GM21360 (cell line): Measurements from ENCODE around the gene RNF17.
"Not testable (repeated sequence)": the region's sequence is repeated elsewhere in the genome, so short reads cannot be mapped to it uniquely, and the experiment has no call there.

Experiments used
- ATAC-seq: cut with Tn5 transposase; IDR thresholded peaks from one replicate; pipeline ENCODE4 v1.9.1; 2021; ENCODE audit warnings: mild to moderate bottlenecking, moderate library complexity; ENCODE audit not compliant: unreplicated experiment

Gene RNF17

DNA sequence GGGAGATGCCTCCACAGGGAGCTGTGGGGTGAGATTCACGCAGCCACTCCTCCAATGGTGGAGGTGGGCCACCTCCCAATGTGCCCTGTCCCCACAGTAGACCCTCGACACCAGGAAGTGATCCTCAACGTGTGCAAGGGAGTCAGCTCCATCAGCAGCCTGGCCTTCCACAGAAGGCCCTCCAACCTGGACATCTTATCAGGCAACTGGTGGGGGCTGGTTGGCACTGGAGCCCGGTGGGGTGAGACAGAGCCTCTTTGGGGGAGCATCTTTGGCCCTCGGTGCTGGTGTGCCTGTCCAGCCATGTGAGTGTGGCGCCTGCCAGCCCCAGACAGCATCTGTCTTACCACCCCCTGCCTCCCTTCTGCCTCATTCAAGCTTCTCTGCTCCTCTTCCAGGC is 19.7 kb upstream of the RNF17 start:
- no peak for ATAC-seq

DNA sequence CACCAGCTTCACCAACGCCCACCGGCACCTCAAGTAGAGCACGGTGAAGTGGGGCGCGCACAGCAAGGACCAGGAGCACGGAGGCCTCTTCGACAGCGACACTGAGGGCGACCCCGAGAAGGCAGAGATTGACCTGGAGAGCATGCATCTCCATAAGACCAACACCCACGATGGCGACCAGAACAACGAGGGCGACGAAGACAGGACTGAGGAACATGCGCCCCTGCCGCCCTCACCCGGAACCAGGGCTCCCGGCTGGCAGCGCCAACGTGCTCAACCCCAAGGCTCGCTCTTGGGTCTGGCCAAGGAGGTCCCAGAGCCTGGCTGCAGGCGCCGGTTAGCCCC is 18.5 kb upstream of the RNF17 start:
- no peak for ATAC-seq

DNA sequence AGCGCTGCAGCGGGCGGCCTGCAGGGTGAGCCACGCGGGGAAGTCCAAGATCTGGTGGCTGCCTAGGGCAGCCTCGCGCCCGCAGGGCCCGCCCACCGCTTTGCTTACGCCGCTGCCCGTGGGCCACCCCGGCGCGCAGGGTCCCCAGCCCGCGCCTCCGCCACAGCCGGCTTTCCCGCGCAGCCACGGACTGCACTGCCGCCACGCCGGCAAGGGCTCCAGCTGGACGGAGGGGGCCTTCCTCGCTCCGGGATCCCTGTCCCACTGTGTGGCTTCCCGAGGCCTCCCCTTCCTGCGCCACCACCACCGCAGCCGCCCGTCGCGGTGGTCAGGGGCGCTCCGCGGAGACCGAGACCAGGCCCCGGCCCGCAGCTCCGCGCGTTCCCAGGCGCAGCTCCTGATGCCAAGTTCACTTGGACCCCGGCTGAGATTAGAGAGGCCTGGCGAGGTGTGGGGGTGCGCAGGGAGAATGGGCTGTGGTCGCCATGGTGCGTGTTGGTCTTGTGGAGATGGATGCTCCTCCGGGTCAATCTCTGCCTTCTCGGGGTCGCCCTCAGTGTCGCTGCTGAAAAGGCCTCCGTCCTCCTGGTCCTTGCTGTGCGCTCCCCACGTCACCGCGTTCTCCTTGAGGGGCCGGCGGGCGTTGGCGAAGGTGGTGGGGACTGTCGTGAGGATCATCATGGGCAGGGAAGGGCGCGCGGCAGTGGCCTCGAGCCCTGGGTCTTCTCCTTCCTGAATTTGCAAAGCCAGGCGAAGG is 17.9 kb upstream of the RNF17 start:
- ATAC-seq, result no peak

DNA sequence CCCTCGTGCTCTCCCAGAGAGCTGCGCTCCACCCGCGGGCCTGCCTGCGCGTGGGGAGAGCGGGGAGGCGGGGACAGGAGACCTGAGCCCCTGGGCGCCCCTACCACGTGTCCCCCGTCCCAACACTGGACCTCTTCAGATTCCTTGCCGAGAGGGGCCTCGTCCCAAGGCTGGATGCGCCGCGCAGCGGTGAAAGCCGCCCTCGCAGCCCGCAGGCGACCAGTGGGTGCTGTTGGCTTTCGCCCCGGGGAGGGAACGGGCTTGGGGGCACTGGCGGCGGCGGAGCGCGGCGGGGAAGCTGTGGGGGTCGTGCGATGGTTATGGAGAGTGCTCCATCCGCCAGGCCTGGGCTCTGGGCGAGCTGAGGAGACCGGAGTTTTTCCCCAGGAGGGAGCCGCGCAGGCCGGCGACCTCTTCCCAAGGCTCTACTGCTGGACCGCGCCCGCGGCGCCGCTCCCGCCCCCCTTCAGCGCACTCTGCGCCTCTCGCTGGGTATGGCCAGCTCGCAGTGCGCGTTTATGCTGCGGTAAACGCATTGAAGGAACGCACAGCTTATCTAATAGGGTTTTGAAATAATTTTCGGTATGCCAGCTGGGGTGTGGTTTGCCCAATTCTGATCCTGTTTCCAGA is 17.2 kb upstream of the RNF17 start:
- ATAC-seq, result no peak

DNA sequence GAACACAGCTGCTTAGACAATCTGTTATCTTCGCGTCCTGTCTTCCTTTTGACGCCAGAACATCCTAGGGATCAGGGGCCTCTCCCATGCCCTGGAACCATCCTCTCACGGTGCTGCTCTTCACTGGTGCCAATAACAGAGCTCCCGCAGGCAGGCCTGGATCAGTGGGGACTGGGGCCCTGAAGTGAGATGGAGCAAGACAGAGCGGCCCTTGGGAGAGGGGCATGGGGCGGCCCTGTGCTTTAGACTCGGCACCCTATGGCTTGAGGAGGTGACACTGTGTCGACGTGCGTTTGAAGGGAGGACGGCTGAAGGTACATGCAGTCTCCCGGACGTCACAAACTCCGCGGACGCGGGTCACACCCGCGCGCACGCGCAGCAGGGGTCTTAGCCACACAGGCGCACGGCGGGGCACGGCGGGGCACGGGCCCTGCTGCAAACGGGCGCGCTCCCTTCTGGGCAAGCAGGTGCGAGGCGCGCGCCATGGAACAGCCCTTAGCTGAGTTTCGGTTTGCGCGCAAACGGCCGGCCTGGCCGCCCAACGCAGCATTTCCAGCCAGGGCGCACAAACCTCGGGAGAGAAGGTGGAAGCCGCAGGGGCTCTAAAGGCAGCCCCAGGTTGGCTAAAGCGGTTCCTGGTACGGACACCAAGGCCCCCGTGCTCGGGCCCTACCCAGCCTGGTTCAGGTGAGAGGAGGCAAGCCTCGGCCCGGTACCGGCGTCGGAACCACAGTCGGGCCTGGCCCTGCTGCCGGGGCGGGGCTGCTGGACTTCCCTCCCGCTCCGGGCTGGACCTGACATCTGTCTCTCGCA is 16.5 kb upstream of the RNF17 start:
- no peak for ATAC-seq

DNA sequence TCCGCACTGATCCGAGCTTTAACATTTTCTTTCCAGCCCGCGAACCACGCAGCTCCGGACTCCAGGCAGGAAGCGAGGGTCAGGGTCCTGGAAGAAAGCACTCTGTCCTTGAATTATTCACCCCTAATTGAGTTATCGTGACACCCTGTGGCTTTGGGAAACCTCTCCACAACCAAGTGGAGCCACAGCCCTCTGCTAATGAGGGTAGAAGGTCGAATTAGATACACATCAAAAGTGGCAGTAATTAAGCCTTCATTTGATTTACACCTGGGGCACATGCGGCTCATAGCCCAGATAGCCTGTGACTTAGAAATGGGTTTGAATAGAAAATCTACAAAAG is 15.9 kb upstream of the RNF17 start:
- no peak for ATAC-seq

DNA sequence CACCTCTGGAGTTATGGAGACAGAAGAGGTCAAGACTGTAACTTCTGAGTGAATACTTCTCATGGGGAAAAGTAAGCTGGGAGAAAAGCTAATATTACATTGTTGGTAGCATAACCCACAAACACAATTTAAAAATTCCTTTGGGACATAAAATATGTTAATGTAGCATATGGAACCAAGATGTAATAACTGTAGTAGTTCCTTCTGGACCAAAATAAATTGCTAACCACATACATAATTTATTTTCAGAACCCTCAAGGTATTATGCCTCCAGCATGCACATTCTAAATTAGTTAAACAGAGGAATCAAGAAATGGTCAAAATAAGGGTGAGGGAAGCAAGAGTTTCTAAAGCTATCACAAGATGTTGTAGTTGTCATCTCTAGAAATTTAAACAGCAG is 4.8 kb upstream of the RNF17 start:
- no peak for ATAC-seq

DNA sequence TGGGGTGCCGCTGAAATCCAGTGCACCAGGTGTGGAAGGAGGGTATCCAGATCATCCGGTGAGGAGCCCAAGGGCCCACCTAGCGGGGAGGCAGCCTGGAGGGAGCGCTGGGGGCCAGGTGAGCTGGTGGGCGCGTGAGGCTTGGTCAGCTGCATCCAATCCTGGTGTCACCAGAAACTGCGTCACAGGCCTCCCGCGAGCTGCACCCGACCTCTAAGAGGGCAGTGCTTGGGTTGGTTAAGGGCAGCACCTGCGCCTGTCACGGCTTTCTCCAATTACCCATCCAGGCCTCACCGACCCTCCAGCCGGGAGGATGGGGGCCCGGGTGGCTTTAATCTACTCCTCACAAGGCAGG is 284 bp downstream of the RNF17 start:
- ATAC-seq, result no peak

DNA sequence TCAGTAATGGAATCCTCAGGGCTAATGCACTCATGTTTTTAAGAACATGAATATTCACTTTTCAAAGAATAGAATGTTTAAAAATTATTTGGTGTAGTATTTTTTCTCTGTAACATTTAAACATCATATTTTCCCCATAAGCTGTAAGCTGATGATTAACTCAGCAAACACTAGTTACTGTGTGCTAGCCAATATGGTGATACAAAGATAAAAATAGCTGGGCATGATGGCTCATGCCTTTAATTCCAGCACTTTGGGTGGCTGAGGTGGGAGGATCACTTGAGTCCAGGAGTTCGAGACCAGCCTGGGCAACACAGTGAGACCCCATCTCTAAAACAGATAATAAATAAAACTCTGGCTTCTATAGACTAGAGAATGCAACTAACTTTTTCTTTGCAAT is 13.2 kb downstream of the RNF17 start:
- no peak for ATAC-seq

DNA sequence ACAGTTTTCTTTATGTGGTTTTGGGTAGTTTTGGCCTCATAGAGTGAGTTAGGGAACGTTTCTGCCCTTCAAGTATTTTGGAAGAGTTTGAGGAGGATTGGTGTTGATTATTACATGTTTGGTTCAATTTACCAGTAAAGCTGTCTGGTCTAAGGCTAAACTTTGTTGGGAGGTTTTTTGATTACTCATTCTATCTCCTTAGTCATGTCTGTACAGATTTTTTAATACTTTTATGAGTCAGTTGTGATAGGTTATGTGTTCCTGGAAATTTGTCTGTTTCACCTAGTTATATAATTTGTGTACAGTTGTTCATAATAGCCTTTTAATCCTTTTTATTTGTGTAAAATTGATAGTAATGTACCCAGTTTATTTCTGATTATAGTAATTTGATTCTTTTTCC is 20.4 kb downstream of the RNF17 start:
- ATAC-seq, result no peak

DNA sequence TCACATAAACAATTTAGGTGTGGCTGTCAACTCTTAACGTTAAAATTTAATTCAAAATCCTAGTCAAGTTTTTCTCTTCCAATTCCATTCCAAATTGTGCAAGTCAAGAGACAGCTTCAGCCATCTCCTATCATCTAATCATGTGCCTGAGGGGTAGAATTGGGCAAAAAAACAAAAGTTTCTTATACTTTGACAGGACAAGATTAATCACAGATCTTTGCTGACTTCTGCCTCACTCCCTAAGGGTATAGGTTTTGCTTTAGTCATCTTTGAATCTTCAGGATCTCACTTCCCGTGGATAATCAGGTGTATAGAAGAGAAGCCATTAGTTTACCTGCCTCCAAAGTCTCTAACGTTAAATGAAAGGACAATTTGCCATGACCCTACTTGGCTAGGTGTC is 24.6 kb downstream of the RNF17 start:
- ATAC-seq, result no peak

DNA sequence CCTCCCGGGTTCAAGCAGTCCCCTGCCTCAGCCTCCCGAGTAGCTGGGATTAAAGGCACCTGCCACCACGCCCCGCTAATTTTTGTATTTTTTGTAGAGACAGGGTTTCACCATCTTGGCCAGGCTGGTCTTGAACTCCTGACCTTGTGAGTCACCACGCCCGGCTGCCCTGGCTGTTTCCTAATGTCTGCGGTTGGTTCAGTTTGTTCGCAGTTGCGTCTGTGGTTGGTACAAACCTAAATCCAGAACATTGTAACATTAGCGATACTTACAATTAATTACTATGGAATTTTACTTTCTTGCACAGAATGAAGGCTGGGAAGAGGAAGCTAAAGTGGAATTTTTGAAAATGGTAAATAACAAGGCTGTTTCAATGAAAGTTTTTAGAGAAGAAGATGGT is 38.1 kb downstream of the RNF17 start:
- no peak for ATAC-seq

DNA sequence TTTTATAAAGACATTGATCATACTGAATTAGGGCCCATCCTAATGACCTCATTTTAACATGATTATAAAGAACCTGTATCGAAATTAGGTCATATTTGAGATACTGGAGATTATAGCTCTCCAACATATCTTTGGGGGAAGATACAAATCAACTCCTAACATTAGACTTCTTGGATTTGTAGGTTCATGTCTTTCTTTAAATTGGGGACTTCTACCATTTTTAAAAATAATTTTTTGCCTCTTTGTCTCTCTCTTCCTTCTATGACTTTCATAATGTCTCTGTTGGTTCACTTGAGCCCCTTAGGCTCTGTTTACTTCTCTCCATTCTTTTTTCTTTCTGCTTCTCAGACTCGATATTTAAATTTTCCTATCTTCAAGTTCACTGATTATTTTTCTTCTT is 57.2 kb downstream of the RNF17 start:
- ATAC-seq, result no peak

DNA sequence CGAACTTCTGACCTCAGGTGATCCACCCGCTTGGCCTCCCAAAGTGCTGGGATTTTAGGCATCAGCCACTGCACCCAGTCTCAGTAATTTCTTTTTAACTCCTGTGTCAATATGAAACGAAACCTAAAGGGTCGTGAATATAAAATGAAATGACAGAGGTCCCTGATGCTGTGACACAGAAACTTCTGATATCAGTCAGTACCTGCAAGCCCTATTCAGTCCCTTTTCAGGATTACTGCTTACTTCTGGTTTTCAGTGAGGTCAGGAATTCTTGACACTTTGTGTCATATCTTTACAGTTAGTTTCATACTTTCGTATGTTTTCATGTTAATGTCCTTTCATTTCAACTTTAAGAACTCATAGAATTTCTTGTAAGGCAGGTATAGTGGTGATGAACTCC is 58.7 kb downstream of the RNF17 start:
- ATAC-seq, result no peak

DNA sequence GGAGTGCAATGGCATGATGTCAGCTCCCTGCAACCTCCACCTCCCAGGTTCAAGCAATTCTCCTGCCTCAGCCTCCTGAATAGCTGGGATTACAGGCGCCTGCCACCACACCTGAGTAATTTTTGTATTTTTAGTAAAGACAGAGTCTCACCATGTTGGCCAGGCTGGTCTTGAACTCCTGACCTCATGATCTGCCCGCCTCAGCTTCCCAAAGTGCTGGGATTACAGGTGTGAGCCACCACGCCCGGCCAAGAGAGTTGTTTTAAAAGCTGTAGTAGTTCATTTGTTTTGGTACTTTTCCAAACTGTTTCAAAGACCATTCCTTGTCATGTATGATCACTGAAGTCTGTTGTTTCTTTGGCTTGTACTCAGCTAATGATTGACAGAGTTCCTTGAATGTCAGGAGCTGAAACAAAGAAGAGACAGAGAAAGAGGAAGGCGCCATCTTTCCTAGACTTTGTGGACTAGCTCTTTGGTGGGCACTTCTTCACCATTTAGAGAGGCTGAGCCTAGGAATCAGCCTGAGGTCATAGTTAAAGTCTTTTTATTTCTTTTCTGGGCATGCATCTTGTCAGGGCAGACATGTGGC is 59.2 kb downstream of the RNF17 start:
- ATAC-seq, result not testable (repeated sequence)

DNA sequence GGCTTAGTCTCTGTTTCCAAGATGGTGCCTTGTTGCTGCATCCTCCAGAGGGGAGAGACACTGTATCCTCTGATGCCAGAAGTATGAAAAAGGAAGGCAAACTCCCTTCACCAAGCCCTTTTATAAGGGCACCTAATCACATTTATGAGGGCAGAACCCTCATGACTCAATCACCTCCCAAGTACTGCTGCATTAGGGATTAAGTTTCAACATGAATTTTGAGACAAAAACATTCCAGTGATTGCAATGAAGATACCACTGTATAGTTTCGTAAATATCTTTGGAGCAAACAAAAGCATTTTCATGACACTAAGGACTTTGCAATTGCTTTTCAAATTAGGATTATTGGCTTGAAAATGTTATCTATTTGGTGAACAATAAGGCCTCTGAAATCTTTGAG is 63.8 kb downstream of the RNF17 start:
- ATAC-seq, result no peak

DNA sequence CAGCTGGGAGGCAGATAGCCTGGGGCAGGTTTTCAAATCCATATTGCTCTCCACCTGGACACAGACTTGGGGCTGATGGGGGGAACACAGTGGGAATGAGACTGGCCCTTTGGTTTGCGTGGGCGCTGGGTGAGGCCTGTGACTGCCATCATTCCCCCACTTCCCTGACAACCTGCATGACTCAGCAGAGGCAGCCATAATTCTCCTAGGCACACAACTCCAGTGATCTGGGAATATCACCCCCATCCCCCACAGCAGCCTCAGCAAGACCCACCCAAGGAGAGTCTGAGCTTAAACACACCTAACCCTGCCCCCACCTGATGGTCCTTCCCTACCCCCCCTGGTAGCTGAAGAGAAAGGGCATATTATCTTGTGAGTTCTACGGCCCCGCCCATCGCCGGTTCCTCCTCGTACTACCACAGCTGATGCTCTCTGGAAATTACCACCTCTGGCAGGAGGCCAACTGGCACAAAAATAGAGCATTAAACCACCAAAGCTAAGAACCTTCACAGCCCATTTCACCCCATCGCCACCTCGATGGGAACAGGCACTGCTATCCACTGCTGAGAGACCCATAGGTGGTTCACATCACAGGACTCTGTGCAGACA is 71.0 kb downstream of the RNF17 start:
- no peak for ATAC-seq

DNA sequence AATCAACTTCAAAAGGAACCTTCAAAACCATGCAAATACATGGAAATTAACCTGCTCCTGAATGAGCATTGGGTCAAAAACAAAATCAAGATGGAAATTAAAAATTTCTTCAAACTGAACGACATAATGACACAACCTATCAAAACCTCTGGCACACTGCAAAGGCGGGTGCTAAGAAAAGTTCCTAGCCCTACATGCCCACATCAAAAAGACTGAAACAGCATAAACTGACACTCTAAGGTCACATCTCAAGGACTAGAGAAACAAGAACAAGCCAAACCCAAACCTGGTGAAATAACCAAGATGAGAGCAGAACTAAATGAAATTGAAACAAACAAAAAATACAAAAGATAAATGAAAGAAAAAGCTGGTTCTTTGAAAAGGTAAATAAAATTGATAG is 73.6 kb downstream of the RNF17 start:
- not testable (repeated sequence) for ATAC-seq

DNA sequence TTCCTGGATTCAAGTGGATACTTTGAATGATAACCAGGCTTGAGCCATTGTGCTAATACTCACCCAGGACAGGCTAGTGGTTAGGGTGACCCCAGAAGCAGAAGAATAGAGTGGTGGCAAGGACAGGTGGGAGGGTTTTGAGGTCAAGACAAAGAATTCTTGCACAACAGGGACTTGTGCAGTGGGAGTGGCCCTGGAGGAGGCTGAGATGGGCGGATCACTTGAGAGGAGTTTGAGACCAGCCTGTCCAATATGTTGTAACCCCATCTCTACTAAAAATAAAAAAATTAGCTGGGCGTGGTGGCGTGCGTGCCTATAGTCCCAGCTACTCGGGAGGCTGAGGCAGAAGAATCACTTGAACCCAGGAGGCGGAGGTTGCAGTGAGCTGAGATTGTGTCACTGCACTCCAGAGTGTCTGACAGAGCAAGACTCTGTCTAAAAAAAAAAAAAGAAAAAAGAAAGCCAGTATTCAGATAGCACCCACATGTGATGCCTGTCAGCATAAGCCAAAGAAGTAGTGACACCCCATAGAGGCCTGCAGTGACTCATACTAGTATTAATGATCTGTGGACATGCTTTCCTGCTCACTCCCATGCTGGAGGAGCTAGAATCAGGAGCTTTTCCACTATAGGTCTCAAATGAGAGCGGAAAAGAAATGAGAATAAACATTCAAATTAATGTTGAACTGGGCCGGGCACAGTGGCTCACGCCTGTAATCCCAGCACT is 78.7 kb downstream of the RNF17 start:
- no peak for ATAC-seq

DNA sequence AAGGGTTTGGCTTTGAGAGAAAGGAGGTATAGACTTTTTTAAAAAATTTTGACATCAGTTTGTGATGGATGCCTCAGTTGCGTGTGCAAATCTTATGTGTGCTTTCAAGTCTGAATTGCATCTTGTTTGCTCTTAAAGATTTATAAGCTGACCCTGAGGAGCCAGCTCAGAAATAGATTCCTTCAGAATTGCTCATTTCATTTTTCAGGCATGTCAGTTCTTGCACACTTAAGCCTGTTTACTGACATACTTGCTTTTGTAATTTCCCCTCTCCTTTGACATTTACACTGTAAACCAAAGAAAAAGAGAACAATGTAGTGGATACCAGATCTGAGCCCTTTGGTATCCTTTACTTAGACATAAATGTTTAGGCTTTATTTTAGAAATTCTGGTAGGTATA is 87.6 kb downstream of the RNF17 start:
- ATAC-seq, result no peak

DNA sequence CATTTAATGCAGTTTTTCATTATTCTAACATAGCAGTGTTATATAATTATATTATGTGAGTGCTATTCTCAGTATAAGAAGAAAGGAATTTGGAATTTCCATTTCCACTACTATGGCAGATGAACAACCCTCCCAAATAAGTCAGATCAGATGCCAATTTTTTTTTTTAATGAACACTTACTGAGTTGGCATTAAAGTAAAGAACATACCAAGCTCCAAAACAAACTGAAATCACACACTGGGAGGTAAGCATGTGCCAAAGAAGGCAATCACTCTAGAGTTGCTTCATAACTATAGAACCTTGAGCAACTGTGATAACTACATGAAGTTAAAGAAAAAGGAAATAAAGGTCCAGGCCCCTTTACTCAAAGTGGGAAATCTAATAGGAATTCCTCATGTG is 90.3 kb downstream of the RNF17 start:
- ATAC-seq, result no peak
